SK-MEL-5 (cell line): ENCODE measurements around the gene RABGGTA. TPM values are rescaled to one million over a fixed set of nuclear protein-coding genes. Genes with fewer than 3 reads are reported as not detected.
"Not testable (repeated sequence)": the region's sequence is repeated elsewhere in the genome, so short reads cannot be mapped to it uniquely, and the experiment has no call there.

Experiments
- DNase-seq: peaks from one replicate; pipeline ENCODE4 v3.0.0-alpha.2; 2016; ENCODE audit warnings: low read depth, low spot score
- in situ Hi-C: cut with HindIII; loops from 2 replicates; pipeline ENCODE4 v1.10.0; 2016; ENCODE audit warnings: low sequenced_read_pairs, high pct_unique_total_duplicates, low pct_unique_long_range_greater_than_20kb
- total RNA-seq: library from RNA; depleted of rRNA; stranded (reverse); fragments of >200 nt; shearing (Covaris generic); gene quantifications from 2 replicates; pipeline ENCODE4 v1.2.3, GENCODE V29; 2014

RABGGTA gene
- total RNA-seq, 1 experiment from 2014 or later = 25.7 TPM

GRCh38 chr14:24254630-24255392 lies 16.6 kb downstream of the RABGGTA start:
- in situ Hi-C loops = no loop called here
- no peak for DNase-seq

GRCh38 chr14:24253936-24254335 lies 17.5 kb downstream of the RABGGTA start:
- in situ Hi-C loops = no loop called here
- DNase-seq = no peak

GRCh38 chr14:24252289-24253124 lies 18.9 kb downstream of the RABGGTA start:
- in situ Hi-C loops = no loop called here
- DNase-seq = no peak

- no peak for DNase-seq
- in situ Hi-C loops = no loop called here
Observed at GRCh38 chr14:24251880-24252288, 19.5 kb downstream of the RABGGTA start.

- no peak for DNase-seq
- in situ Hi-C loops = no loop called here
Observed at GRCh38 chr14:24250354-24250753, 21.0 kb downstream of the RABGGTA start.

- no peak for DNase-seq
- in situ Hi-C loops = no loop called here
Observed at GRCh38 chr14:24249230-24250021, 22.0 kb downstream of the RABGGTA start.

GRCh38 chr14:24247422-24247821 lies 24.0 kb downstream of the RABGGTA start:
- no peak for DNase-seq
- in situ Hi-C loops = no loop called here

- in situ Hi-C loops = no loop called here
- DNase-seq = no peak
Observed at GRCh38 chr14:24246765-24247212, 24.6 kb downstream of the RABGGTA start.

GRCh38 chr14:24245350-24245749 lies 26.0 kb downstream of the RABGGTA start:
- DNase-seq, in situ Hi-C loops: not testable (repeated sequence)

- in situ Hi-C loops = no loop called here
- DNase-seq = no peak
Observed at GRCh38 chr14:24243336-24243836, 28.0 kb downstream of the RABGGTA start.

- DNase-seq = peak; percentile 90
- in situ Hi-C loops = no loop called here
Observed at GRCh38 chr14:24241829-24242443, 29.5 kb downstream of the RABGGTA start.

- in situ Hi-C loops = no loop called here
- DNase-seq = no peak
Observed at GRCh38 chr14:24240110-24240918, 31.1 kb downstream of the RABGGTA start.

- no peak for DNase-seq
- in situ Hi-C loops = no loop called here
Observed at GRCh38 chr14:24238527-24239037, 32.8 kb downstream of the RABGGTA start.

- DNase-seq = no peak
- in situ Hi-C loops = no loop called here
Observed at GRCh38 chr14:24238123-24238522, 33.3 kb downstream of the RABGGTA start.

GRCh38 chr14:24237463-24237955 lies 33.9 kb downstream of the RABGGTA start:
- in situ Hi-C loops = no loop called here

GRCh38 chr14:24236689-24237462 lies 34.5 kb downstream of the RABGGTA start:
- in situ Hi-C loops = no loop called here
- DNase-seq = no peak

More at GRCh38 chr14:24237463-24237955, 33.9 kb downstream of the RABGGTA start:
- no peak for DNase-seq
